ENCODE measurements around the gene DCAF12. TPM values are rescaled to one million over a fixed set of nuclear protein-coding genes. Genes with fewer than 3 reads are reported as not detected.

DCAF12 gene
- total and polyA plus RNA-seq, 2 of the 13 experiments (the other 11 are each of a cell fraction or from before 2014, with no cell fraction given): 26.8 to 37.4 TPM

GRCh38 chr9:34134521-34134920 is 8.0 kb upstream of the DCAF12 start:
- Histone ChIP-seq H3K27me3 (ENCODE audit: control insufficient read depth in 1 of 2, insufficient read depth in 2 of 2, low read length in 2 of 2) (no peaks in the 10 kb centered on the region), H3K4me3 (replicated peaks in 1 of 3; ENCODE audit: insufficient read depth in 1 of 3, low read depth in 2 of 3, low read length in 3 of 3) (no peak overlapping the region), H3K9ac (ENCODE audit: insufficient read depth, low read depth, low read length) (no peak overlapping the region), H3K27ac (ENCODE audit: extremely low read length, insufficient read depth, low read length) (no peak overlapping the region), H3K79me2 (ENCODE audit: insufficient read depth, low read length) (no peaks in the 10 kb centered on the region), H4K20me1 (ENCODE audit: insufficient read depth, low read length) (no peaks in the 10 kb centered on the region), H3K36me3 (replicated peaks in 1 of 2; ENCODE audit: control insufficient read depth in 1 of 2, insufficient read depth in 2 of 2, low read length in 2 of 2) (no peaks in the 10 kb centered on the region), H3K9me3 (ENCODE audit: low read length) (no peaks in the 10 kb centered on the region), H2AFZ (ENCODE audit: low read length) (no peak overlapping the region), H3K4me1 (ENCODE audit: insufficient read depth, low read length) (peaks cover 28% of the 10 kb centered on the region), H3K4me2 (ENCODE audit: low read depth, low read length) (no peak overlapping the region)
- no peak for FAIRE-seq
- intact Hi-C loops (cut with micrococcal nuclease; ENCODE audit: unreplicated experiment) (no loop called here), in situ Hi-C loops (cut with HindIII; ENCODE audit: extremely low pct_ligation_motif_present, low pct_unique_long_range_greater_than_20kb) (no loop called here)
- 75% methylated on average over 30 of the region's 30 CpGs for WGBS (ENCODE audit: low lambda C conversion rate)
- ATAC-seq: no peak
- no peak for DNase-seq (ENCODE audit: low spot score)
- BruUV-seq (replicated peaks): no TSS peak
- ChIA-PET POLR2A (interaction anchor here (0.6 to 1.0 kb wide), 2 partner anchors 9 to 31 kb away, joined by 3 to 4 read pairs; no protein-coding TSS in a partner anchor), CTCF (ENCODE audit: low intra/inter-chr PET ratio, low total read pairs) (no interaction called here)
- no peak for TF ChIP-seq SOX6 (IDR thresholded peaks at IDR 0.05)
- TF ChIP-seq SOX6 (CRISPR knock-in tag; IDR thresholded peaks at IDR 0.05): no peak
- TF ChIP-seq ZNF407 (CRISPR knock-in tag; IDR thresholded peaks at IDR 0.05; ENCODE audit: not compliant biosample characterization): no peak
- no peak for TF ChIP-seq LCORL (IDR thresholded peaks at IDR 0.05)
- no peak for TF ChIP-seq LCORL (CRISPR knock-in tag; IDR thresholded peaks at IDR 0.05)
- TF ChIP-seq ZNF737 (CRISPR knock-in tag; IDR thresholded peaks at IDR 0.05; ENCODE audit: borderline replicate concordance): no peak
- no peak for TF ChIP-seq GATAD1 (CRISPR knock-in tag; IDR thresholded peaks at IDR 0.05)
- no peak for TF ChIP-seq NFRKB (IDR thresholded peaks at IDR 0.05)
- TF ChIP-seq ZFP36L1 (CRISPR knock-in tag; IDR thresholded peaks at IDR 0.05): no peak
- no peak for TF ChIP-seq MAZ (IDR thresholded peaks at IDR 0.05; ENCODE audit: borderline replicate concordance, low read depth, low read length)
- no peak for TF ChIP-seq MAZ (CRISPR knock-in tag; IDR thresholded peaks at IDR 0.05; ENCODE audit: low read depth)
- no peak for TF ChIP-seq MTA3 (CRISPR knock-in tag; IDR thresholded peaks at IDR 0.05)
- TF ChIP-seq PAXIP1 (CRISPR knock-in tag; conservative IDR thresholded peaks at IDR 0.05): no peak
- no peak for TF ChIP-seq ZNF562 (CRISPR knock-in tag; IDR thresholded peaks at IDR 0.05; ENCODE audit: borderline replicate concordance)
- TF ChIP-seq CEBPB (IDR thresholded peaks at IDR 0.05; ENCODE audit: borderline replicate concordance, low read depth, low read length): no peak
- TF ChIP-seq MIXL1 (CRISPR knock-in tag; IDR thresholded peaks at IDR 0.05): no peak
- no peak for TF ChIP-seq ZNF563 (CRISPR knock-in tag; IDR thresholded peaks at IDR 0.05)
